ENCODE measurements around the gene TREML1. TPM values are rescaled to one million over a fixed set of nuclear protein-coding genes. Genes with fewer than 3 reads are reported as not detected.
A peak's percentile ranks its signal among the peaks of the same experiment; 100 is the strongest.
"Not testable (repeated sequence)": the region's sequence is repeated elsewhere in the genome, so short reads cannot be mapped to it uniquely, and the experiment has no call there.

Gene TREML1
- total RNA-seq, 1 donor from 2014 or later, result not detected

DNA sequence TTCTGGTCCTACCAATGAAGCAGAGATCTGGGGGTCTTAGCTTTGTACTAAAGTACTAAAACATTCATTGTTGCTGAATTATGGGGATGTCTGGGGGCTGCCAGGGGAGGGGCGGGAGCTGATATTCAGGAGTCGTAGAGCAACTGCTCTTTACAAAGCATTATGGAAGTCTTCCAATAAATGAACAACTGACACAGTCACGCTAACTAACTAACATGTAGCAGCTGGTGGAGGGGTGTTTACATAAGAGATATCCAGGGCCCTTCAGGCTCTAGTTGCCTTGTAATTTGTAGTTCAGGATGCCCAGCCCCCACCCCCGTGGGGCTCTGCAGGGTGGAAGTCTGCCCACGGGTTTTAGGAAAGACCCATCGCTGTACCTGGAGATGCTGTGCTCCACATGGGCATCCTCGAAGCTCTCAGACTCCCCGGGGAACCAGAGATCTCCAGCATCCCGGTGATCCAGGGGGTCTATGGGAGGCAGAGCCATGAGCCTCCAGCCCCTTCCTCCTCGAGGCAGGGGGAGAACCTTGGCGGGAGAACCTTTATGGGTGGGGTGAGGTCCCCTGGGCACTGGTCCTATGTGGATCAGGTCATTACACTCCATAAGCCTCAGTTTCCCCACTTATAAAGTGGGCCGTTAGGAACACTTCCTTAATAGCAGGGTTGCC lies 5.4 kb upstream of the TREML1 start:
- DNase-seq (no peak), ATAC-seq (ENCODE audit: poor library complexity) (no peak)
- intact Hi-C loops (cut with DNase I), result no loop called here

DNA sequence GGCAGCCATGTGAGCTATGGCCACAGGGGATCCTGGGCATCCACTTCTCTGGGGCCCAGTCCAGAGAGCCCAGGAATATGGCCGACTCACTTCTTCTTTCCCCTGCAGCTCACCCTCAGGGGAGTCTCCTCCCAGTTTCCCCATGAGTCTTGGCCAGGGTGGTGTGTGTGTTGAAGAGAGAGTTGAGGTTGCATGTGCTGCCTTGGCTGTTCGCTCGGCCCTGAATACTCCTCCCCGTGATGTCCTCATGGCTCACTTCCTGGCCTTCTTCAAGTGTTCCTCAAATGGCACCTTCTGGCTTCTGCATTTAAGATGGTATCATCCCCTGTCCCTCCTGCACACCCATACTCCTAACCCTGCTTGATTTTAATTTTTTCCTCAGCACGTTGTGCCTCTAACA lies 3.2 kb upstream of the TREML1 start:
- DNase-seq (peak; percentile 47), ATAC-seq (ENCODE audit: poor library complexity) (peak; percentile 25)
- intact Hi-C loops (cut with DNase I), result no loop called here

DNA sequence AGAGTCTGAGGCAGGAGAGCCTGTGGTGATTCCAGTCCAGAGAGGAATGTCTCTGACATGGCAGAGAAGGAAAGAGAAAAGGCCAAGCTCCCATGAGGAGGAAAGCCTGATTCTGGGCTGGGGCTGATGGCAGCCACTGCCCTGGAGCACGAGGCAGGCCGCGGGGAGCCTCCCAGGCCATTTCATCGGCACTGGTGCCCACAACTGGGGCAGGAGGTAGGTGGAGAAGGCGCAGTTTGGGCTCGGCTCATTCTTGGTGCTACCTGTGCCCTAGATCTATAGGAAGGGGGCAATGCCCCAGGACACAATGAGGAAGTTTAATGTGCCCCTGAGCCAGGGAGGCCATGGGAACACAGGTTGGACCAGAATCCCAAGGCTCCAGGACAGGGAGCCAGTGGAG lies 2.6 kb upstream of the TREML1 start:
- intact Hi-C loops (cut with DNase I), result no loop called here
- DNase-seq (no peak), ATAC-seq (ENCODE audit: poor library complexity) (no peak)

DNA sequence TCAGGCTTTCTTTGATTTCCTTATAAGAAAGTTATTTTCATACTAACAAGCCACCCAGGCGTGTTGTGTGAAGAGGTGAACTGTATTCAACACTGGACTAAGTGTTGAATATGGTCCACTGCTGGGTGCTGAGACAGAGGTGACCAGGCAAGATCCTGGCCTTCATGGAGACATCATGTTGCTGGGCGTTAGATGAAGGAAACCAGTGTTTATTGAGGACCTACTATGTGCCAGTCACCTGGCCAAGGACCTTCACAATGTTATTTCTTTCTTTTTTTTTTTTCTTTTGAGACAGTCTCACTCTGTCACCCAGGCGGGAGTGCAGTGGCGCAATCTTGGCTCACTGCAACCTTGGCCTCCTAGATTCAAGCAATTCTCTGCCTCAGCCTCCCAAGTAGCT lies 1.9 kb upstream of the TREML1 start:
- intact Hi-C loops (cut with DNase I), result no loop called here
- no peak for DNase-seq
- no peak for ATAC-seq (ENCODE audit: poor library complexity)

DNA sequence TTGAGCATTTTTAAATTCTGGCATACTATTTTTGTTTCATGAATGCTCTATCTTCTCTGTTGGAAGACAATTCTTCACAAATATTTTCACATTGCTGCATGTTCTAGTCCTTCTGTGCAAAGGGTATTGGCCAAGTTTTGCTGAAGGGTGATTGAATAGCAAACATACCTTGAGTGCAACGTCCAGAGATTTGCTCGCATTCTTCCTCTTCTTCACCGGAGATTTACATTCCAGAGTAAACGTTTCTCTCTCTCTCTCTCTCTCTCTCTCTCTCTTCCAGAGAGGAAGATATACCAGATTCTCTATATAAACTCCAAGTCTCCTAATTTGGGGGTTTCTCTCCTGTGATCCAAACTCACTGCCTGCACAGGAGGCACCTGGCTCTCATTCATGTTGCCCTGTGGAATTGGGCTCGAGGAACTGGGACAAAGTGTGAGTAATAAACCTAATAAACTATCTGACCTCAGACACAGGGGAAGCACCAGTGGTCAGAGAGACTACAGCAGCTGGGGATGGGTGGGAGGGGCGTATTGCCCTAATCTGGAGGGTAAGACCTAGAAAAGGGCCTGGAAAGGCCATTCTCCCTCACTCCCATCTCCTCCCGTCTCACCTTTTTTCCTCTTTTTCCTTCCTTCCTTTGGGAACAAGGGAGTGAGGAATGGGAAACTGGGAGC lies 1.1 kb upstream of the TREML1 start:
- intact Hi-C loops (cut with DNase I), result no loop called here
- no peak for DNase-seq
- ATAC-seq (ENCODE audit: poor library complexity), result no peak

DNA sequence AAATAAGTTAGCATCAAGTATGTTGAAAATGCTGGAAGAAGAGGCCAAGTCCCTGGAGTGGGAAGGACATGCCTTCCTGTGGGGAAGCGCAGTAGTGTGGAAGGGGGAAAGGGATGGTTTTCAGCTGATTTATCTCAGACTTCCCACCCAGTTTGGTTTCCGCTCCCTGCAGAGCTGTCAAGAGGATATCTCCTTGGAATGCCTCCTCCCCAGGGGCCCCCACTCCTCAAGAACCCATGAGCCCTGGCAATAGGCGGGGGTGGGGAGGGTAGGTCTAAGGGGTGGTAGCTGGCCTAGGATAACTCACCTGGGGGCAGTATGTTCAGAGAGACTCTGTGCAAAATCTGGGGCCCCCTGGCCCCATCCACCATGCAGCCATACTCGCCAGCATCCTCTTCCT lies 696 bp downstream of the TREML1 start:
- DNase-seq (no peak), ATAC-seq (ENCODE audit: poor library complexity) (no peak)
- intact Hi-C loops (cut with DNase I), result no loop called here

DNA sequence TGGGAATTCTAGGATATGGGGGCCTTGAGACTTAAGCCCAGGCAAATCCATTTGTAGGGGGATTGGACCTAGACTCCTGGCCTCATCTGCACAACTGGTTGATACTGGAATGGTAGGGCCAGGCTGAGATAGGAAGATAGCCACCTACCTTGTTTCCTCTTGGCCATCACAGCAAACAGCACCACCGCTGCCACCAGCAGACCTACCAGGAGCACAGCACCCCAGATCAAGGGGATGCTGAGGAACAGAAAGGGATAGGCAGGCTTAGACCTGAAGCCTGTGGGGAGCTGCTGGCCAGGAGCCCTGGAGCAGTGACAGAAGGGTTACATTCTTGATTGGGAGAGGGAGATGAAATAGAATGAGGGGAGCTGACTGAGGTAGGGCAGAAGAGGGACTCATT lies 3.5 kb downstream of the TREML1 start:
- no peak for DNase-seq
- ATAC-seq (ENCODE audit: poor library complexity), result no peak
- intact Hi-C loops (cut with DNase I), result no loop called here

DNA sequence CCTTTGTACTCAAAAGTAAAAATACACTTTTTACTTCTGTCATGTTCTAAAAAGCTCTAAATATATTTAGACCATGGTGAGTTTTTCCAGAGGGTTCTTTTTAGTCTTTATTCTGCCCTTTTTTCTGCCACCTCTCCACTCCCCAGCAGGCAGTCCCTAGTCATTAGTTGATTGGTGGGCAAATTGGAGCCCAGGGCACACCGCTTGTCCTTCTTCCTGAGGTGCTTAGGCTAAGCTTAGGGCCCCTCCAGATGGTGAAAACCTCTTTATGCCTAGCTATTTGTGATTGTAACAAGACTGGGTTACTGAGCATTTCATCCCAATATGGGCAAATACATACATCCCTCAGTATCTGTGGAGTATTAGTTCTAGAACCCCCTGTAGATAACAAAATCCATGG lies 6.2 kb downstream of the TREML1 start:
- DNase-seq, result no peak
- intact Hi-C loops (cut with DNase I), result no loop called here
- ATAC-seq (ENCODE audit: poor library complexity), result no peak

DNA sequence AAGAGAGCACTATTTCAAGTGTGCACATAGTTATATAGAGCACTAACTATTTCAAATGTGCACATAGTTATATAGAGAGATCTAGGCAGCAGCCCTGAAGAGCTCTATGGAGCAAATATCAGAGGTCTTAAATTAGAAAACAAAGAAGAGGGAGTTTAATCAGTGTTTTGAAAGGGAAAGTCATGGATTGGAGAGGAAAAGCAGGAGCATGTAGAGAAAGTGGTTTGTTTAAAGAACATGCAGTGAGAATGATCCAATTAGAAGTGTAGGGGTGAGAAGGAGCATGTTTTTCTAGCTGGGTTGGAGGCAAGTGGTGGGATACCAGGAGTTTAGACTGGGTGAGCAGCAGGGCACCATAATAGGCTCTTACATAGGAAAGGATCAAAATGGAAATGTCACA lies 17.2 kb downstream of the TREML1 start:
- ATAC-seq (ENCODE audit: poor library complexity) (no peak), DNase-seq (no peak)
- intact Hi-C loops (cut with DNase I), result no loop called here

DNA sequence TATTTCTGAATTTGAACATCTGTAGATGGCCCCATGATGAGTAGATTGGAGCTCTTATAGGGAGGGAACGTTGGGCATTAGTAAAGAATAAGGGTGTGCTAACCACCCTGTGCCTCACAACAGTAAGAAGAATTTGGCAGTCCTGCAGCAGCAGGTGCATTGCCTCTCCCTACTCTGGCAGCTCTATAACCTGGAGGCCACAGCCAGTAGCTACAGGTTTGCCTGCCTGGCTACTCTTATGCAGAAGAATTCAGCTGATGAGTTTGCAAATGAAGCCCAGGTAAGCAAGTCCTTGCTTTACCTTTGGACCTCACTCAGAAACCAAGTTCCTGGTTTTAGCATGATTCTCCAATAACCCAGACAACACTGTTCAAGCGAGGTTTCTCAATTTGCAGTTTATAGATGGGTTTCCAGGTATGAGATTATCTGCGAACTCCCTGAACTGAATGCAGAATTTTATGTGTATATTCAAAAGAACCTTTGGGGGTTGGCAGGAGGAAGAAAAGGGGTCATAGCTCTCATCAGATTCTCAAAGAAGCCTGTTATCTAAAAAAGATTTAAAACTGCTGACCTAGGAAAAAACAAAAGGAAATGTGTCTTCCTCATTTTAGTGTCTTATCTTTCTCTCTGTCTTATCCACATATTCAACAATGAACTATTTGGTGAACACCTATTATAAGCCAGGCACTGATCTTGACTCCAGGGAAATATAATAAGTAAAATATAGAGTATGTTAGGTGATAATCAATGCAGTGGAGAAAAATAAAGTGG lies 18.9 kb downstream of the TREML1 start:
- ATAC-seq (ENCODE audit: poor library complexity) (no peak), DNase-seq (no peak)
- intact Hi-C loops (cut with DNase I), result no loop called here

DNA sequence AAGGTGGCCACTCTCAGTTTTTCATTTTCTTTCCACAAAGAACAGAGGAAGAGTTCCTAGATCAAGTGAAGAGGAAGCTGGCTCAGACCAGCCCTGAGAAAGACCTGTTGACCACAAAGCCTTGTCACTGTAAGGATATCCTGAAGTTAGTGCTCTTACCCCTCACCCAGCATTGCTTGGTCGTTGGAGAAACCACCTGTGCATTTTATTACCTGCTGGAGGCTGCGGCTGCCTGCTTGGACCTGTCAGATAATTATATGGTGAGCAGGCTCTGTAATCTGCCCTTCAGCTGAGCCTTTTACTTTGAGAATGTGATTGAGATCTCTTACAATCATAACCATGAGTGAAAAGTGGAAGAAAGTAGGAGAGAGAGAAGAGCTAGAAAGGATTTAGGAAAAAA lies 21.9 kb downstream of the TREML1 start:
- intact Hi-C loops (cut with DNase I), result no loop called here
- DNase-seq, result no peak
- ATAC-seq (ENCODE audit: poor library complexity), result no peak

DNA sequence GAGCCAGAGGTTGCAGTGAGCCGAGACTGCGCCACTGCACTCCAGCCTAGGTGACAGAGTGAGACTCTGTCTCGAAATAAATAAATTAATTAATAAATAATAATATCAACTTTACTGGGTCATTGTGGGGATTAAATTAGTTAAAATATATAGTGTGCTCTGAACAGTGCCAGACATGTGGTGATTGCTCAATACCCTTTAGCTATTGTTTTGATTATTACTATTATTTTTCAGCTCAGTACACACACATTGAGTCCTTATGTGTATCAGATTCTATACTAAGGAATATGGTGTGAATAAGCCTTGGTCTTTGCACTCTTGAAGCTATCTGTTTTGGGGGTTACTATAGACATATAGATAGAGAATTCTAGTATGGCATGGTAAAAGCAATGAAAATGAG lies 28.9 kb downstream of the TREML1 start:
- intact Hi-C loops (cut with DNase I), result no loop called here
- DNase-seq, result no peak
- ATAC-seq (ENCODE audit: poor library complexity), result no peak

DNA sequence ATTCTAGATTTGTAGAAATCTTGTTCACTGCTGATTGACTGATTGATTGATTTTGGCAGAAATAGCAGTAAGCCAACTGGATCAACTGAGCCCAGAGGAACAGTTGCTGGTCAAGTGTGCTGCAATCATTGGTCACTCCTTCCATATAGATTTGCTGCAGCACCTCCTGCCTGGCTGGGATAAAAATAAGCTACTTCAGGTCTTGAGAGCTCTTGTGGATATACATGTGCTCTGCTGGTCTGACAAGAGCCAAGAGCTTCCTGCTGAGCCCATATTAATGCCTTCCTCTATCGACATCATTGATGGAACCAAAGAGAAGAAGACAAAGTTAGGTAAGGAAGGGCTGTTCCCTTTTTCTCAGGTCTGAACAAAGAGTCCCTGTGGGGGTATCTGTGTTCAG lies 31.2 kb downstream of the TREML1 start:
- no peak for ATAC-seq (ENCODE audit: poor library complexity)
- DNase-seq, result no peak
- intact Hi-C loops (cut with DNase I), result no loop called here

DNA sequence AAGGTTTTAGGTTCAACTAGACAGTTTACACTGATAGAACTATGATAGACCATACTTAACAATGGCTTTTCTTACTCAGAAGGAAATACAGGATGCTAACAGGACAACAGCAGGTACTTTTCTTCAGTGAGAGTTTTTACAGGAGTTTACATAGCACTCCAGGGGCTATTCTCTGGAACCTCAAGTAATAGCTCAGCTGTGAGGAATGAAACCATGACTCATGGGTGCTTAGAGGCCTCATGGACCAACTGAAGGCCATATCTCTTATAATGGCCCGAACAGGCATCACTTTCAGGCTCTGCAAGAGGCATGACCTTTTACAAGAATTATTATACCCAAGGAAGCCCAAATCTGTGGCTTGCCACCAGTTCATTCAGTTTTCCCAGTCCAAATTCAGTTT lies 31.8 kb downstream of the TREML1 start:
- ATAC-seq (ENCODE audit: poor library complexity) (no peak), DNase-seq (no peak)
- intact Hi-C loops (cut with DNase I), result no loop called here

DNA sequence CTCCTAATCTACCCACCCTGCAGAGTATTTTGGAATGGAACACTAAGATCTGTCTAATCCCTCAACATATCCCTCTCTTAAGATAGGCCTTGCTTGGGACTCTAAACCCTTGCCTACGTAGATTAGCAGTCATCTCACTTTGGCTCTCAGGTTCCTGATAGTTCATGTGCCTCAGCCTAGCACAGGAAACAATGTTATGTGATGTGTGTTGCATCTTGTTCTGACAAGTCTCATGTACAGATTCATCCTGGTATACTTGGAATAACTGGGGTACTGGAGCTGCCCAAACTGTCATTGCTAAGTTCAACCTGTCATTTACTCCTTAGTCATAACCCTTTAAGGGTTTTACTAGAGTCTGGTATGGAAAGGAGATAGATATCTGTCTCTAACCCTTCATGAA lies 34.1 kb downstream of the TREML1 start:
- DNase-seq, result no peak
- no peak for ATAC-seq (ENCODE audit: poor library complexity)
- intact Hi-C loops (cut with DNase I), result no loop called here

DNA sequence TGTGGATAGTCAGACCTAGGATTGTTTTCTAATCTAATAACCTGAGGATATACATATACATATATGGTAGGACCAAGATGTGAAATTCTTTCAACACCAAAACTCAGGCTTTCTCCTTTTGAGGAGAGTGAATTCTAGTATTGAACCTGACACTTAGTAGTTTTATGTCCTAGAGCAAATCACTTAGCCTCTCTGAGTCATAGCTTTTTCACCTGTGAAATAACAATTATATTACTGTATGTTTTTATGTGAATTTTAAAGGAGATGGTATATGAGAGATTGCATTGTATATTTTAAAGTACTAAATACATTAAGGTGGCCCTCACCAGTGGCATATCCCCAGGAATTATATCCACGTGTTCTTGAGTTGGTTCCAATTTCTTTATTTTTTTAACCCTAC lies 34.6 kb downstream of the TREML1 start:
- ATAC-seq (ENCODE audit: poor library complexity), result no peak
- DNase-seq, result no peak
- intact Hi-C loops (cut with DNase I), result no loop called here

DNA sequence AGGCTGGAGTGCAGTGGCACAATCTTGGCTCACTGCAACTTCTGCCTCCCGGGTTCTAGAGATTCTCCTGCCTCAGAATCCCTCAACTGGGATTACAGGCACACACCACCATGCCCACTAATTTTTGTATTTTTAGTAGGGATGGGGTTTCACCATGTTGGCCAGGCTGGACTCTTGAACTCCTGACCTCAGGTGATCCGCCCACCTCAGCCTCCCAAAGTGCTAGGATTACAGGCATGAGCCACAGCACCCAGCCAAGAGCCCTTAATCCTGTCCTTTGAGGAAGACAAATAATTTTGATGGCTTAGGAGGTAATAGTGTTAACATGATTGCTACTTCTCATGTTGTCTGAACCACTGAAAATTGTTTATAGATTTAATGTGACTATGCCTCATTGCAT lies 39.1 kb downstream of the TREML1 start:
- DNase-seq; intact Hi-C loops (cut with DNase I); ATAC-seq (ENCODE audit: poor library complexity): not testable (repeated sequence)

DNA sequence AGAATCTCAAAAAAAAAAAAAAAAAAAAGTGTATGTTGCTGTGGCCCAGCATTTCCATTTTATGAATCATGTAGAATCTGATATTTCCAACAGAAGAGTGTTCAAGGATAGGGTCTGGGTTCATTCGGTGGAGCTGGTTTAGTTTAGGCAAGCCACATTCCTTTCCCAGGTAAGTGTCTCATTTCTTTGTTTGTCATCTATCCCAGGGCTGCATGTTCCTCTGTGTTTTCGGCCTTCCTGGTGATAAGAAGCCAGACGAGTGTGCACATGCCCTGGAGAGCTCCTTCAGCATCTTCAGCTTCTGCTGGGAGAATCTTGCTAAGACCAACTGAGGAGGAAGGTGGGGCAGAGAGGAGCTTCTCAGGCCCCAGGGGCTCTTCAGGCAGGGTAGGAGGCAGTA lies 43.1 kb downstream of the TREML1 start:
- intact Hi-C loops (cut with DNase I), result no loop called here
- no peak for DNase-seq
- no peak for ATAC-seq (ENCODE audit: poor library complexity)

DNA sequence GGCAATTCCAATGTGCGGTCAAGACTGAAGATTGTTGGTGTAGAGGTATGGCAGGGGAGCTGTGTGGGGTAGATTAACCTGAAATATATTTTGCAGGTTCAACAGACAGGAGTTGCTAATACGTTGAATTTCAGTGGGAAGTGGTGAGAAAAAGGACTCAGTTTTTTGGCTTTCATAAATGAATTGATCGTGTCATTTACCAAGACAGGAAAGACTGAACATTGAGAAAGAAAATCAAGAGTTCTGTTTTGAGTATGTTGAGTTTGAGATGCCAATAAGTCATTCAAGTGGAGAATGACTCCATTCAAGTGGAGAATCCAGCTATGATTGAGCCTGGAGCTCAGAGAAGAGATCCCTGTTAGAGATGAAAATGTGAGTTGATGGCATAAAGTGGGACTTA lies 50.3 kb downstream of the TREML1 start:
- ATAC-seq (ENCODE audit: poor library complexity) (no peak), DNase-seq (no peak)
- intact Hi-C loops (cut with DNase I), result no loop called here

DNA sequence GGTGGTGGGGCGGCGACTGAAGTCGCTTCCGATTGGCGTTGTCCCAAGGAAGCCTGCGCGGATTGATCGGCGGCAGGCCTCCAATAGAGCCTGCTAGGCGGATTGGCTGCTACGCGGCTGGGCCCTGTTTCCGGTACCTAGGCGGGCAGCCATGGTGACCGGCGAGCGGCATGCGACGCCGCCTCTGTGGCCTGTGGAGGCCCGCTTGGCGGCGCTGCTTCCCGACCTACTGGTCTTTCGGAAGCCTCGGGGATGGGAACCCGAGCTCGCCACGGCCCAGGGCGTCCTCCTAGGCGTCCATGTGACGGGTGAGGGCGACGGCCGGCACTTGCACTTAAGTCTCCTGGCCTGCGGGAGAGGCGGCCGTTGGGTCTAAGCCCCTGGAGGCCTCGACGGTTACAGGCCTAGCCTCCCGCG lies 53.3 kb downstream of the TREML1 start:
- intact Hi-C loops (cut with DNase I), result no loop called here
- DNase-seq, result no peak
- no peak for ATAC-seq (ENCODE audit: poor library complexity)

Data from Right ventricle myocardium superior (tissue), 1 donor.